Measurements from ENCODE around the gene BABAM1.

DNA sequence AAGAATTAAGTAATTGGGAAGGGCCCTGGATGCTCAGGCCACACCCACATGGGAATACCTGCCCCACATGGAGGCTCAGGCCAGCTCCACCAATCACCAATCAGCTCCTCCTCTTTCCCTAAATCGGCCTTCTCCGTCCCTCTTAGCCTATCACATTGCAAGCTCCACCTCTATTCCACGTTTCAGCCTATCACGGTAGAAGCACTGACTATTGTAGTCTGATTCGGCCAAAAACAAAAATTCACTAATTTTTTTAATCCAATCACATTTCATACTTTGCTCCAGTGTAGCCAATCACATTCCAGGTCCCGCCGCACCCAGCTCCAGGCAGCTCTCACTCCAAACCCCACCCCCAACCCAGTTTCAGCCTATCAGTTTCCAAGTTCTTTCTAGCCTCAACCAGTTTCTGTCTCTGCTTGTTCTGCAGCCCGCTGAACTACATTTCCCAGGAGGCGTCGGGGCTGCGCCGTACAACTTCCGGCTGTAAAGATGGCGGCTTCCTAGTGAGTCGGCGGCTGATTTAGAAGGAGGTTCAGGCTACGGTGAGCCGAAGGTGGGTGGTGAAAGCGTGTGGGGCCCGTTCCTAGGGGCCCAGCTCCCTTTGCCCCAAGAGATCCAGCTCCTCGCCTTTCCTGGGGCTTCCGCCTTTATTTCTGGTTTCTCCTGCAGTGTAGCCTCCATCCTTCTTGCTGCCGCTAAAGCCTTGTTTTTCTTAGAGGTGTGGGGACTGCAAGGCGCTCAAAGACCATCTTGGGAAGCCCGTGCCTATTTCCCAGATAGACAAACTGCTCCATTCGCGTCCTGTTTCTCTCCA lies at the start of gene BABAM1:
- TF ChIP-seq, protein P1, sequence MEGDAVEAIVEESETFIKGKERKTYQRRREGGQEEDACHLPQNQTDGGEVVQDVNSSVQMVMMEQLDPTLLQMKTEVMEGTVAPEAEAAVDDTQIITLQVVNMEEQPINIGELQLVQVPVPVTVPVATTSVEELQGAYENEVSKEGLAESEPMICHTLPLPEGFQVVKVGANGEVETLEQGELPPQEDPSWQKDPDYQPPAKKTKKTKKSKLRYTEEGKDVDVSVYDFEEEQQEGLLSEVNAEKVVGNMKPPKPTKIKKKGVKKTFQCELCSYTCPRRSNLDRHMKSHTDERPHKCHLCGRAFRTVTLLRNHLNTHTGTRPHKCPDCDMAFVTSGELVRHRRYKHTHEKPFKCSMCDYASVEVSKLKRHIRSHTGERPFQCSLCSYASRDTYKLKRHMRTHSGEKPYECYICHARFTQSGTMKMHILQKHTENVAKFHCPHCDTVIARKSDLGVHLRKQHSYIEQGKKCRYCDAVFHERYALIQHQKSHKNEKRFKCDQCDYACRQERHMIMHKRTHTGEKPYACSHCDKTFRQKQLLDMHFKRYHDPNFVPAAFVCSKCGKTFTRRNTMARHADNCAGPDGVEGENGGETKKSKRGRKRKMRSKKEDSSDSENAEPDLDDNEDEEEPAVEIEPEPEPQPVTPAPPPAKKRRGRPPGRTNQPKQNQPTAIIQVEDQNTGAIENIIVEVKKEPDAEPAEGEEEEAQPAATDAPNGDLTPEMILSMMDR (conservative IDR thresholded peaks at IDR 0.05 in 1 of 2, IDR thresholded peaks at IDR 0.05 in 1 of 2; ENCODE audit: low read depth in 1 of 2, low read length in 2 of 2), result no peak
- TF ChIP-seq EZH2 (IDR thresholded peaks at IDR 0.05; ENCODE audit: low read length, missing control alignments), result peak; percentile 83
